Measurements from ENCODE around the gene NFATC2. TPM values are rescaled to one million over a fixed set of nuclear protein-coding genes. Genes with fewer than 3 reads are reported as not detected.

NFATC2 gene
- total RNA-seq, 1 experiment from 2014 or later, result 0.28 TPM

DNA sequence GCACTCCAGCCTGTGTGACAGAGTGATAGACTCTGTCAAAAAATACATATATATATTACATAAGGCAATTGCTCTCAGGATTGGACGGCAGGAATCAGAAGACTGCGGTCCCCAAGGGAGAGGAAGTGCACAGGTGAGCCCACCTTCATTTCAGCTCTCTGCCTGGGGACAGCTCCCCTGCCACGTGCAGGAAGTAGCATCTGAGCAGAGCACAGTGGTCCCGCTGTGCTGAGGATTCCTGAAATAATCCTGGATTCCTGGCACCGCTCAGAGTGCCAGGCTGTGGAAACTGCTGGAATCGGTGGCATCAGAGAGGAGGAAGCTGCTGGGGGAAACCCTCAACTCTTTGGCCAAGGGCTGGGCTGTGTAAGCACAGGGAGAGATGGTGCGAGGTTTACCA lies 27.7 kb downstream of the NFATC2 start:
- no peak for DNase-seq (ENCODE audit: low spot score)

DNA sequence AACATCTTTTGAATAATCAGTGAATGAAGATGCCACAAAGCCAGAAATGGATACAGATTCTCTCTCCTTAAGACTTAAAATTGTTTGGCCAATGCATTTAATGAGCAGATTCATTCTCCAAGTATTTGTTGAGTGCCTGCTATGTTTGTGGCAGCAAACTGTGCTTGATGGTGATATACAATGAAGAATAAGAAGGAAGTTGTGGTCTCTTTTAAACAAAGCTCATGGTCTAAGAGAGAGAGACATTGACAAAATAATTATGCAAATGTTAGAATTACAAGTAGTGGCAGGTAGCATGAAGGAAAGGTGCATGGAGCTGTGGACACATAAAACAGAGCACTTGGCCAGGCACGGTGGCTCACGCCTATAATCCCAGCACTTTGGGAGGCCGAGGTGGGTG lies 28.3 kb downstream of the NFATC2 start:
- DNase-seq (ENCODE audit: low spot score), result no peak

DNA sequence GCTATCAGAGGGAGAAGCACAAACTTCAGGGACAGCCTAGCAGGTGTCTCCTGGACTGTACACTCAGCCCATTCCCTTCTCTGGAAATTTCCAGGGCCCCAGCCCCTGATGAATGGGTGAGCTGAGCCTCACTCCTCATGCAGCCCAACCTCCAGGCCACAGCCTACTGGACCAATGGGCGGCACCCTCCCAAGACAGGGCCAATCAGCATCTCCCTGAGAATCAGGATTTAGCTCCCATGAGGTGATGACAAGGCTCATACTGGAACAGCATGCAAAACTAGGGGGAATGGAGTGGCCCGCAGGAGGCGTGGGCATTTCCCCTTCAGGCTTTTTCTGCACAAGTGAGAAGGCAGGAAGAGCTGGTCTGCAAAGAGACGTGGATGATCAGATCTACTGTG lies 29.0 kb downstream of the NFATC2 start:
- no peak for DNase-seq (ENCODE audit: low spot score)

DNA sequence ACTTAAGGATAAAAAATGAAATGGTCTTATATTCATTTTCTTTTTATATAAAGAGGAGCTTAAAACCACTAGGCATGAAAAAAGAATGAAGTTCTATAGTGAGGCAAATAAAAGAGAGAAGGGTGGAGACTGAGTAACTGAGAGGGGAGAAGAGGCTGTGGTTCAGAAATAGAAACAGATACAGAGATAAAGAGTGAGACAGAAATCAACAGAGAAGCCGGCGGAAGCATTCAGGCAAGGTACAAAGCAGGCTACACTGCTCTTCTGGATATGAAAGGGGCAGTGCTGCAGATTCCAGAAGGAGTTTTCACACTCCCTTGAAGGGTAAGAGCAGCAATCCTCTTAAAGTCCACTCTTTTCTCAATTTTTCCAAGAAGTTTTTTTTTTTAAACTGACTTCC lies 29.9 kb downstream of the NFATC2 start:
- DNase-seq (ENCODE audit: low spot score), result no peak

DNA sequence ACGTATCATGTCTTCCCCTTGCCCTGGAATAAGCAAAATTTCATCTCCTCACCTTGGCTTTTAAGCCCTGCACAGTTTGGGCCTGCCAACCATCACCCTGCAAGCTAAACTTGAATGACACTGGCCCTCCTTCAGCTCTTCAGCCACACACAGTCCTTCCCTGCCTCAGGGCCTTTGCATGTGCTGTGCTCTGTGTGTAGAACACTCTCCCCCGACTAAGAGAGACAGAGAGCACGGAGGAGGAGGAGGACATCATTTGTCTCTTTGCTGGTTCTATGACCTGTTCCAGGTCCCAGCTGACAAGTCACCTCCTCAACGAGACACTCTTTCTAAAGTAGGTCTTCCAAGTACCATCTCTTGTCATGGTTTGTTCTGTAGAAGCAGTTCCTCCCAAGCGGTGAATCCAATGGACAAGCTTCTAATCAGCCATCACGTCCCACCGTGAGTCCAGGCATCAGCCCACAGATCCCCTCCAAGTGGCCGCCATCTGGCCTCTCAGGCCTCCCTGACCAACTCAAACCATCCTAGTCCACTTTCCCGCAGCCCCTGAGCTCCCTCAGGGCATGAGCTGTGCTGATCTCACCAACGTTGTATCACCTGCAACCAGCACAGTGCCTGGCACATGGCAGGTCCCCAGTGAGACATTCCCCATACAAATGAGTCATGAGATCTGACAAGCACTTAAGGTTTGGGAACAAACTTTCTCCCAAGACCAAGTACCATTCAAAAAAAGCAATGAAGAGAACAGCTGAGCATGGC lies 30.5 kb downstream of the NFATC2 start:
- DNase-seq (ENCODE audit: low spot score), result no peak

DNA sequence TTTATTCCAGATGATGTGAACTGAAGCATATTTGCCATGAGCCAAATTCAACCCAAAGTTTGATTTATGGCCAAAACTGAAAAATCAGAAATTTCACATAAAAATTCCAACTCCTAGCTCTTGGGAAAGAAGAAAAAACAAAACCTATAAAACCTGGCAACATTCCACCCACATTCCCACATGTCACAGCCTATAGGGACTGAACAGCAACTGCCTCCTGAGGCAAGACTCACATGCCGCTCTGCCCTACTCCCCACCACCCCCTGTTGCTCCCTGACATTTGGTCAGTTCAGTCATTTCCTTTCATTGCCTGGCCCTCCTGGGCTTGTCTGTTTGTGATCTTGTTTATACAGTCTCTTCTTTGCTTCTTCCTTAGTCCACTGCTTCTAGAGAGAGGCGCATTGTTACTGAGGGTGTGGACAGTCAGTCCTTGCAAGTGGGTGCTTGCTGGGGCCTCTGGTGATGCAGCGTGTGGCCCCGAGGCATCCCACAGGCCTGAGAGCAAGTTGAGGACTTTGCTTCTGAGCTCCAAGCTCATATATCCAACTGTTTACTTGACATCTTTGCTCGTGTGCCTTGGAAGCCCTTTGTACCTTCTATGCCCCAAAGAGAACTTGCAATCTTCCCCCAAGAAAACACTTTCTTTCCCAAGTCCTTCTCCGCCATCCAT lies 31.4 kb downstream of the NFATC2 start:
- DNase-seq (ENCODE audit: low spot score), result no peak

DNA sequence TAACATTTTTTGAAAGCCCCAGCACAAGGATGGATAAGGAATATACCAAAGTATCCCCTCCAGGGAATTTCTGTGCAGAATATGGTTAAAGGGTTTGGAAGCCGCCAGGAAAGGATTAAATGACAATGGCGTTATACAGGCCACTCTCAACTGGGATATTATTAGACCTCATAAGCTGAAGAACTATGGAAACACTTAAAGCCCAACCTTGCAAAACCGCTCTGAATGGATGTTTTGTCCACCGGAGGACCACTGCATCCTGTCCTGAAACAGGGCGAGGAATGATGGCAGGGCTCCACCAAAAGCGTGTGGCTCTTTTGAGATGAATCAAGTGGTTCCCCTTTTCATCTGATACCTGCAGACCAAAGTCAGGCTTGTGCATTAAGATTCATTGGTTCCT lies 32.4 kb downstream of the NFATC2 start:
- DNase-seq (ENCODE audit: low spot score), result no peak

DNA sequence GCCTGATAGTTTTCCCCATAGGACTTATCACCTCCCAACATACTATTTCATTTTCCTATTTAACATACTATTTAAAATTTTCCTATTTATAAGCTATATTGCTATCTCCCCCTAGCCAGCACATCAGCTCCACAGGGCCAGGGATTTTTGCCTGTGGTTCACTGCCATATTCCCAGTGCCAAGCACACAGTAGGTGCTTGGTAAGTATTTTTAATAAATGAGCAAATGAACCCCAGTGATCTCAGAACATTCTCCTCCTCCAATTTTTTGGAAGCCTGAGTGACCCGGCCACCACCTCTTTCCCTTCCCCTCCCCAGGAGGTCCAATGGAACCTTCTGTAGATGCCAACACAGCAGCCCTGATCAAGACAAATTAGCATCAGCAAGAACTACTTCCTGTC lies 33.3 kb downstream of the NFATC2 start:
- DNase-seq (ENCODE audit: low spot score), result no peak

DNA sequence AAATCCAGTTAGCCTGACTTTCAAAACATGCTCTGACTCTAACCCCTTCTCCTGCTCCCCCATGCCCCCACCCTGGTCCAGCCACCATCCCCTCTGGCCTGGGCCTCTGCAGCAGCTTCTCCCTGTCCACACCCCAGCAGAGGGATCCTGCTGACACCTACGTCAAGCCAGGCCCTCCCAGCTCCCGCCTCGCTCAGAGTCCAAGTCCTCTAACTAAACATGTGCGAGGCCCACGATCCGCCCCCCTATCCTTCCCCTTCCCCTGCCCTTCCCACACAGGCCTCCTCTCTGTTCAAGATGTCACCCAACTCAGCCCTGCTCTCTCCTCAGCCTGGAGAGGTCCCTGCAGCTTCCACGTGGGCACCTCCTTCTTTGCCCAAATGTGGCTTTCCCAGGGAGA lies 33.7 kb downstream of the NFATC2 start:
- no peak for DNase-seq (ENCODE audit: low spot score)

DNA sequence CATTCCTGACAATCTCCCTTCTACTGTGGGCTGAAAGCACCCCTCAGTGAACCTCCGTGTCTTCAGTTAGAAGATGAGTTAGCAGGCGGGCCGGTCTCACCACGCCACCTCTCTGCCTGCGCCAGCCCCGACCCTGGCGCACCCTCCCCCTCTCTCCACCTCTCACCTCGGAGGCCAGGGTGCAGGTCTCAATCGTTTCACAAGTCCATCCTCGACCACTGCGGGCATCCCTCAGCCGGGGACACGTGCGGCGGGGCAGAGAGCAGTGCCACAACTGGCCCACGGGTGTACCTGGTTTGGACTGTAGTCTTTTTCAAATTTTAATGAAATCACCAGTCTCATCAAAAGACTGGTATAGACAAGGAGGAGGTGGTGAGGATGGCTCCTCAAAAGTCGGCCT lies 34.4 kb downstream of the NFATC2 start:
- DNase-seq (ENCODE audit: low spot score), result no peak

DNA sequence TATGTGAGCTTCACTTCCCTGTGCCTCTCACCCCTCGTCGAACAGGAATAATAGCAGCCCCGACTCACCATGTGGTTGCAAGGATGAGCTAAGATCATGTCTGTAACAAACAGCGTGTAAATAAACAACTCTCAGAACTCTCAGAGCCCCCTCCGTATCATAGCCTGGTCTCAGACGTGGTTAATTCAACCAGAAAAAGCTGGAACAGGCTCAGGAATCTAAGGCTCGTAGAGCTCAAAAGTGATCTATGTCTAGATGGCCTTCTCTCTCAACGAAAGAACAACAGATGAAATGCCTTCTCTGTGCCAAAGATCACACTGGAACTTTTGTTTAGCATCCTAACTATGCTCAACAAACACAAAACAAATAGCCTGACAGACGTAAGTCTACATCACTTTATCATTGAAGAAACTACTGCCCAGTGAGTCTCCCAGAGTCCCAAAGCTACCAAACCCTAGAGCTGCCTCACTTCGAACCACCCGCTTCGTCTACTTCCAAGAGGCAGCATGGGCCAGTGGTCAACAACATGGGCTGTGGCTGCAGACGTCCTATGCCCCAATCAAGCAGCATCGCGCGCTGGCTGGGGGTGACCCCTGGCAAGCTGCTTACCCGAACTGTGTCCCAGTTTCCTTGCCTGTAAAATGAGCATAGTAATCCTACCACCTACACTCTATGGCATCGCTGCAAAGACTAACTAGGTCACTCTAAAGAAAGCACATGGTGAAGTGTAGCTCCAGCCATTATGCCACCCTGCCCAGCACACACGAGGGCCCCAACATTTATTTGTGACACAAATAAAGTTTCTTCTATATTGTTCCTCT lies 35.1 kb downstream of the NFATC2 start:
- no peak for DNase-seq (ENCODE audit: low spot score)

DNA sequence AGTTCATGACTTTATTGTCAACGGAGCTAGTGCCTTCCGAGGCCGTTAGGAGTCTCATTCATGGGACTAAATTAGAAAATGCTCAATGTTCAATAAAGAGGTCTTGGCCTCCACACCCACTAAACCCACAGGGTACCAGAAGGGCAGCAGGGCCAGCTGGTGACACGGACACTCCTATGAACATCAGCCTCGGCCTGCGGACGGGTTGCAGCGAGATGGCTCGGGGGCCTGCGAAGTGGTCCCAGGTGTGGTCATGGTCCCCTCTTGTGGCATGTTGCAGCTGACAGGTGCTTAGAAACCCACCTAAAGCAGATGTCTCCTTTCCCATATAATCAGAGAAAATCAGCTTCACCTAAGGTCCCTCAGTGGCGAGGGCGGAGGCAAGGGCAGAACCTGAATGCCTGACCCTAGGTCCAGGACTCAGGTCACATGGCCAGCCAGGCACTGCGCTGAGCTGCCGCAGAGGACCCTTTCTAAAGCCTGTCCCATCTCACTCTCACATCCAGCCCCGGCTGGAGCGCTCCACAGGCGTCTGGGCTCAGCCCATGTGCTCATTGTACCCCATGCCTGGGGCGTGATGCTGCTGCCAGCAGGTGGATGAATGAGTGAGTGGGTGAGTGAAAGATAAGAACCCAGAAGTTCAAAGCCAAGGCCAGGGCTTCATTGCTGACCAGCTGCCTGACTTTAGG lies 35.8 kb downstream of the NFATC2 start:
- no peak for DNase-seq (ENCODE audit: low spot score)

DNA sequence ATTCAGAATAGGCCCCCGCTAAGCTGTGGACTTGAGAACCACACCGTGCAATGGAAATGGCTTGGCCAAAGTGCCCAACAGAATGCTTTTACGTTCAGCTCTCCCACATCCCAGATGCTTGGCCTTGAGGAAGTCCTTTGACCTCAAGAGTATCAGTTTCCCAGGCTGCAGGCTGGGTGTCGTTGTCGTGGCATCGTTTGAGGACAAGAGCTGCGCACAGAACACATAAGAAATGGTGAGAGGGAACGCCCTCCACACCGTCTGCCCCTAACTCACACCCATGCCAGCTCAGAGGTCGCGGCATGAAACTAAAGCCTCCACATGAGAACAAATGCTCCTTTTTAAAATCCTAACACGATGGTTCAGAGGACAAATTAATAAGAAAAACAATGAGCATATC lies 37.0 kb downstream of the NFATC2 start:
- DNase-seq (ENCODE audit: low spot score), result no peak

DNA sequence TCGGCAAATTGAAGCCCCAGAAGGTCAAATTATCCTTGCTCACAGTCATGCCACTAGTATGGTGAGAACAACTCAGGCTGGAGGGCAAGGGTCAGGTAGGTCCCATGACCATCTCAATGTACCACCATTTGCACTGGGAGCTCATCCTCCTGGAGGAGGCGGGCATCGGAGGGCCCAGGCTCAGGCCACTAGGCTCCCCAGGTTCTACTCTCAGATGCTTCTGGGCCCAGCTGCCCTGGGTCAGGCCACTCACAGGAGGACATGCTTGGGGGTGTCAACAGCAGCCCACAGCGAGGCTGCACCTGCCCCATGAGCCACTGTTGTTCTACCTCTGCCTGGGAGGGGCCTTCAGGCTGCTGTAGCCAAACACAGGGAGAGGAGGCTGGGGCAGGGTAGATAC lies 39.1 kb downstream of the NFATC2 start:
- no peak for DNase-seq (ENCODE audit: low spot score)

DNA sequence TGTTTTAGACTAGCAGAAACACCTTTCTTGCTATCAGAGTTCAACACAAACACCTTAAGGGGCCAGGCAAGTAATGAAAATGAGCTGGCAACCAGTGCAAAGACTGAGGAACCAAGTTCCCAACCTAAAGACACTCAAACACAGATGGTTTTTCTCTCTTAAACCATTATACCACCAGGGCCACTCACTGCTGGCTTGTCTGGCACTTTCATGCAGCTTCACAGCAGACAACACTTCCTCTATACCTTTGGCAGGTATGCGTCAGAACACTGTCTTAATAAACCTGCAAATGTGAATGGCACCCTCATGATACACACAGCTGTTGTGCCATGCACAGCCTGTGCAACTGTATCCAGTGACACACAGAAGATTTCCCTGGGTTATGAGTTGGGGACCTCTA lies 41.6 kb downstream of the NFATC2 start:
- no peak for DNase-seq (ENCODE audit: low spot score)

DNA sequence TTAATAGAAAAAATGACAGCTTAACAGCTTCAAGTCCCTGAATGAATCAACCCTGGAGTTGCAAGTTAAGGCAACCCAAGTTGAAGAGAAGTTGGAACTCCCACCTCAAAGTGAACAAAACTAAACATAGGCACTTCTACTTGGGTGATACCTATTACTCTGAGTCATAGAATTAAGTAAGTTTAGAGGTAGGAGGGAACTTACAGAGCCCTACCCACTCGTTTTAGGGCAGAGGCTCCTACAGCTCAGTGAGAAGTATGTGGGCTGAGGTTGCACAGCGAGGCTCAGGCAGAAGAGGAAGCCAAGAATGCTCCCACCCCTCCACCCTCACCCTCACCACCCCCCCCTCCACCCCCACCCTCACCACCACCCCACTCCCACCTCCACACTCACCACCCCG lies 42.2 kb downstream of the NFATC2 start:
- no peak for DNase-seq (ENCODE audit: low spot score)

DNA sequence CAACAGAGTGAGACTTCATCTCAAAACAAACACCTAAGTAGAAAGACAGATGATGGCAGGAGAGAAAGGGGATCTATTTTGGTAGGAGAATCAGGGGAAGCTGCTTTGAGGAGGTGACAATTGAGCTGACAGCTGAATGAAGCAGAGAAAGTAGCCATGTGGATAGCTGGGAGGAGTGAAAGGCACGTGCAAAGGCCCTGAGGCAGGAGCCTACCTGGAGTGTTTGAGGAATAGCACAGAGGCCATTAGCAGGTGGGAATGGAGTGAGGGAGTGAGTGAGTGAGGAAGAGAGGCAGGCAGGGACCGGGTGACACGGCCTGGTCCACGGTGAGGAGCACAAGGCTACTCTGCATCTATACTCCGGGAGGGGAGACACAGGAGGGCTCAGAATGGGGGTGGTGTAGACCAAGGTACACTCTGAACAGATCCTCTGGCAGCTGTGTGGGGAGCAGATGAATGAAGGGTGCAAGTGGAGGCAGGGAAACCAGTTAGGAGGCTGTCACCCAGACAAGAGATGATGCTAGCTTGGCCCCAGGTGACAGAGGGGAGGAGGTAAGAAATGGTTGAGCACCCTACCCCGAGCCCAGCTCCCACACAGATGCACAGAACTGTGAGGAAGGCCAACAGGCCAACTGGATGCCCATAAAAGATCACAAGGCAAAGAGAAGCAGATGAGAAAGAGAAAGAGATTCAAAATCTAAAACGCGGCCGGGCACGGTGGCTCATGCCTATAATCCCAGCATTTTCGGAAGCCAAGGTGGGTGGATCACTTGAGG lies 43.6 kb downstream of the NFATC2 start:
- DNase-seq (ENCODE audit: low spot score), result no peak

DNA sequence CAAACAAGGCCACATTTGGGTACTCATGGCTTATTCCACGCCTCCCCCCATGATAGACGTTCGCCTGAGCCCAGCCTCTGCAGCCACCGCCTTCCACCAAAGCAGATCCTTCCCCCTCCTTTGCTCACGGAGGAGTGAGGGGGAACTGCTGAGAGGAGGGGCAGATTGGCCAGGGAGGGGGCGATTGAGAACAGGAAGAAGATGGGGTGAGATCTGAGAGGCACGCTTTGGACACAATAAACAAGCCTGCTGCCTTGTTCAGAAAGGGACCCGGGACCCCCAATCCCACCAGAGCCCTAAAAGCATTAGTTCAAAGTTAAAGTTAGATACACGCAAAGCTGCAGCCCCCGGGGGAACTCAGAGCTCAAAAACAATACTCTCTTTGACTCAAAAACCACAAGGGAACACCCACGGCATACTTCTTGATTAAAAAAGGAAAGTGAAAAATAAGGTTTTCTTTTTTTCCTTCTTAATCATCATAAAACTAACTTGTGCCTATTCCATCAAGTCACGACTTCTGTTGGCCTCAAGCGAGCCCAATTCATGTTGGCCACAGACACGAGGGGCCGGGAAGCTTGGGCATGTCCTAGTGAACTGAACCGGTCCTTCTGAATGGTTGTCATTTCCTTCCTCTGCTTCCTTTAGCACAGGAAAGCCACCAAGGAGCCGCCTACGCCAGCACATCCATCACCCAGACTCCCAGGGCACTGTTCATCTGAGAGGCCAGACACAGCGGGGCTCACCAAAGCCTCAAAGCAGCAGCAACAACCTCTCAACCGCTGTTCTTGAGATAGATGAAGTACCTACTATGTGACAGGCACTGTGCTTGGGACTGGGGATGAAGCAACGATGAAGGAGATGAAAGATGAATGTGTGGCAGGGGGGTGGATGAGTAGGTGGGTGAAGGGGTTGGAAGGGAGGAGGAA lies 44.7 kb downstream of the NFATC2 start:
- DNase-seq (ENCODE audit: low spot score), result peak; percentile 11

DNA sequence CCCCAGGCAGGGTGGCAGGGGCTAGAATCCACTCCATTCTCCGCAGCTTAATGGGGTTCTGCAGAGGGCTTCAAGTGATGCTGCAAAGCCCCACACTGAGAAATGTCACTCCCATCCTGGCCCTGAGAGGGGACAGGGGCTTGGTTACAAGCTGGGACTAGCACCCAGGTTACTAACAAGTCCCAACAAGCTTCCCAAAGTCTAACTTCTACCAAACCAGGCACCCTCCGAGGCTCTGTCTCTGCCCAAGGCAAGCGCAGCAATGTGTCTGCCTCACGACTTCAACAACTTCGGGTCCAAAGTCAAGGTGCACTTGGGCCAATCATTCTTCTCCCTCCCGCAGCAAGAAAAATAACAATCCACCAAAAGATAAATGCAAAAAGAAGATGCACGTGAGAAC lies 45.6 kb downstream of the NFATC2 start:
- DNase-seq (ENCODE audit: low spot score), result no peak

DNA sequence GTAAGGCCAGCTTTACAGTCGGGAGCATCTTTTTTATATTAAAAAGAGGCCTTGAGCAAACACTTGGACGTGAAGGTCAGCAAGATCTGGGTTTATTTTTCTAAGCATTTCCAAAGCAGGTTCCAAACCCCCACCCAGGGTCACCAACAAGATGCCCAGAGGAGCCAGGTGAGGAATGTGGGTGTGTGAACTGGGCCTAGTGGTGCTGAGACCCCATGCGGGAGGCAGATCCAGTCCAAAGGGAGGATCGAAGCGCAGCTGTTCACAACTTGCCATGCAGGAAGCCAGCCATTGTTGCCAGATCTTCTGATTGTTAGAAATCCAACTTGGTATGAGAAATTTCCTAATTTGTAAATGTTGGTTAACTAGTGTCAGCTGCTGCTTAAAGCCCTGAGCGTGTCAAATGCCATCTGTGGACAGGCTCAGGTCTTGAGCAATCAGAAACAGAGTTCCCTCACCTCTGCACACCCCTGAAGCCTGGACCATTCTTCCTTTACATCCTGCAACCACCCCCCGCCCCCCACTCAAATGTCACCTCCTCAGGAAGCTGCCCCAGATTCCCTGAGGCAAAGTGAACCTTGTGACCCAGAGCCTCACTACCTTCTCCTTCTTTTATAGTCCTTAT lies 46.5 kb downstream of the NFATC2 start:
- no peak for DNase-seq (ENCODE audit: low spot score)

Data from A172 (cell line).